ENCODE measurements around the gene RPL9.
A peak's percentile ranks its signal among the peaks of the same experiment; 100 is the strongest.

Gene RPL9

DNA sequence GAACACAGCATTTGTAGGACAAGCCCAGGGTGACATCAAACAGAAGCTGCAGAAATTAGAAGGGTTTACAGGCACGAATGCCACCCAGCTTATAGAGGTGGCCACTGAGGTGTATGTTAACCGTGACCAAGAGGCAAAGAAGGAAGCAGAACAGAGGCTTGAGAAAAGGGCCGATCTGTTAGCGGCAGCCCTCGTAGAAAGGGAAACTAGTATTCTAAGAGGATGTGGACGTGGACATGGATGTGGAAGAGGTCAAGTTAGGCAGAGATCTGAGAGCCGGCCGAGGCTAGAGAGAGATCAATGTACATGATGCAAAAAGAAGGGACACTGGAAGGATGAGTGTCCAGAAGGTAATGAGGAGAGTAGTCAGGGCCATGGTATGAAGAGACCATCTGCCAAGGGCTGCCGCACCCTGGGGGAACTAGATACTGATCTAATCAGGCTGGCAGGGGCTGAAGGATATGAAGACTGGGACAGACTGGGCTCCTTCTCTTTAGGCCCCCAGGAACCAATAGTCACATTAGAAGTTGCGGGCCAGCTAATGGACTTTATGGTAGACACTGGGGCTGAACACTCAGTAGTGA lies 27.6 kb upstream of the RPL9 start:
- H3K27ac ChIP-seq (ENCODE audit: low read depth, low read length) = no peak overlapping the region
- no peaks in the 10 kb centered on the region for H3K9me3 ChIP-seq (ENCODE audit: insufficient read depth, low read depth, low read length)
- H3K27me3 ChIP-seq (ENCODE audit: insufficient read depth, low read length) = no peaks in the 10 kb centered on the region
- H3K9ac ChIP-seq (ENCODE audit: low read depth, low read length) = no peak overlapping the region
- H3K4me3 ChIP-seq (ENCODE audit: low read length) = no peak overlapping the region
- 86% methylated on average over 10 of the region's 10 CpGs for WGBS
- H3K36me3 ChIP-seq (ENCODE audit: insufficient read depth, low read length) = no peaks in the 10 kb centered on the region
- no peaks in the 10 kb centered on the region for H3K4me1 ChIP-seq (ENCODE audit: insufficient read depth, low read length)

DNA sequence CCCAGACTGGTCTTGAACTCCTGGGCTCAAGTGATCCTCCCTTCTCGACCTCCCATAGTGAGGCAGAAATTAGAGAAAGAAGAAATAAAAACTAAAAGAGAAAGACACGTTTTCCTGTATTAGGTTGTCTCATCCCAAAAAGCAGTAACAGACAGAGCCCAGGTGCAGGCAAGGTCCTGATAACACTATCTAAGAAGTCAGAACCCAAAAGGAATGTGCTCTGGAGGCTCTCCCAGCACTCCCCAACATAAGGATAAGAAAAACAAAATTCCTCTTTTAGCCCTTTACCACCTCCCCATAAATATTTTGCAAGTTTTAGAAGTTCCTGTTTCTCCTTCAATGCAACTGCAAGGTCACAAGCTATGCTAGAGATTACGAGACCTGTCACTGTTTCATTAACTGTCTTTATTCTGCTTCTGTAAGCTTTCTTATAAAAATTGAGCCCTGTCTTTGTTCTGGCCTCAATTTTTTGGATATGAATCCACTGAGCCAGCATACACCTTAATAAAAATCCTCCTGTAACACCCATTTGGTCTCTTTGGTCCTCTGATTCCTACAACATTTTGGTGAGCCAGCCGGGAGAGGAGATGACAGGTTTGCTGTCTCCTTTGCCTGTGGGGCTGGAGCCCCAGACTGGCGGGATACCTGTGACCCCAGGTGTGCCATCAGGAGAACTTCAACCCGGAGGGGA lies 26.0 kb upstream of the RPL9 start:
- 91% methylated on average over 6 of the region's 6 CpGs for WGBS

DNA sequence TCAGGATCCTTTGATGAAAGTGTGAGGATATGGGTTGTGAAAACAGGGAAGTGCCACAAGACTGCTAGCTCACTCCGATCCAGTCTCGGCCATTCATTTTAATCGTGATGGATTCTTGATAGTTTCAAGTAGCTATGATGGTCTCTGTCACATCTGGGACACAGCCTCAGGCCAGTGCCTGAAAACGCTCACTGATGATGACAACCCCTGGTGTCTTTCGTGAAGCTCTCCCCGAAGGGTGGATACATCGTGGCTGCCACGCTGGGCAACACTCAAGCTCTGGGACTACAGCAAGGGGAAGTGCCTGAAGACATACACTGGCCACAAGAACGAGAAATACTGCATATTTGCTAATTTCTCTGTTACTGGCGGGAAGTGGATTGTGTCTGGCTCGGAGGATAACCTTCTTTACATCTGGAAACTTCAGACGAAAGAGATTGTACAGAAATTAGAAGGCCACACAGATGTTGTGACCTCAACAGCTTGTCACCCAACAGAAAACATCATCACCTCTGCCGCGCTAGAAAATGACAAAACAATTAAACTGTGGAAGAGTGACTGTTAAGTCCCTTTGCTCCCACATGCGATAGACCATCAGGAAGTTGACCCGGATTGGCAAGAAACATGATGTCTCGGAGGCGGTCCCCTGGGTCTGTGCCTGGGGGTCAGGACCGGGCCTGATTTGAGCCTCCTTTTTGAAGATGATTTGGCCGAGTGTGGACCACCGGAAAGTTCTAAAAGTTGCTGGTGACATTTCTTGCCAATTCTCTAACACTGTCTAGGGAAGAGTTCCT lies 22.4 kb upstream of the RPL9 start:
- H3K27ac ChIP-seq (ENCODE audit: low read depth, low read length) = no peak overlapping the region
- no peak overlapping the region for H3K4me3 ChIP-seq (ENCODE audit: low read length)
- H3K36me3 ChIP-seq (ENCODE audit: insufficient read depth, low read length) = peaks cover 20% of the 10 kb centered on the region
- no peaks in the 10 kb centered on the region for H3K27me3 ChIP-seq (ENCODE audit: insufficient read depth, low read length)
- 90% methylated on average over 21 of the region's 21 CpGs for WGBS
- no peak overlapping the region for H3K9ac ChIP-seq (ENCODE audit: low read depth, low read length)
- H3K4me1 ChIP-seq (ENCODE audit: insufficient read depth, low read length) = no peaks in the 10 kb centered on the region
- no peaks in the 10 kb centered on the region for H3K9me3 ChIP-seq (ENCODE audit: insufficient read depth, low read depth, low read length)

More for the DNA sequence above, 26.0 kb upstream of the RPL9 start:
- Histone ChIP-seq H3K27me3 (ENCODE audit: insufficient read depth, low read length) (no peaks in the 10 kb centered on the region), H3K27ac (ENCODE audit: low read depth, low read length) (no peak overlapping the region), H3K4me3 (ENCODE audit: low read length) (no peak overlapping the region), H3K4me1 (ENCODE audit: insufficient read depth, low read length) (no peaks in the 10 kb centered on the region), H3K9ac (ENCODE audit: low read depth, low read length) (no peak overlapping the region), H3K36me3 (ENCODE audit: insufficient read depth, low read length) (no peaks in the 10 kb centered on the region), H3K9me3 (ENCODE audit: insufficient read depth, low read depth, low read length) (no peaks in the 10 kb centered on the region)

DNA sequence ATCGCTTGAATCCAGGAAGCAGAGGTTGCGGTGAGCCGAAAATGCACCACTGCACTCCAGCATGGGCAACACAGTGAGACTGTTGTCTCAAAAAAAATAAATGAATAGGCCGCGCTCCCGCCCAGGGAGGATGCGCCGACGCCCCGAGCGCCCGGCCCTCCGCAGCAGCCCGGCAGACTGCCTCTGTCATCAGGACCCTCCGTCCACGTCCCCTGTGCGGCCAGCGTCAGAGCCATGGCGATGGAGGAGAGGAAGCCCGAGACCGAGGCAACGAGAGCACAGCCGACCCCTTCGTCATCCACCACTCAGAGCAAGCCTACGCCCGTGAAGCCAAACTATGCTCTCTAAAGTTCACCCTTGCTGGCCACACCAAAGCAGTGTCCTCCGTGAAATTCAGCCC lies 21.5 kb upstream of the RPL9 start:
- H3K36me3 ChIP-seq (ENCODE audit: insufficient read depth, low read length) = peaks cover 23% of the 10 kb centered on the region
- H3K4me1 ChIP-seq (ENCODE audit: insufficient read depth, low read length) = no peaks in the 10 kb centered on the region
- no peak overlapping the region for H3K27ac ChIP-seq (ENCODE audit: low read depth, low read length)
- H3K9ac ChIP-seq (ENCODE audit: low read depth, low read length) = no peak overlapping the region
- no peak overlapping the region for H3K4me3 ChIP-seq (ENCODE audit: low read length)
- no peaks in the 10 kb centered on the region for H3K9me3 ChIP-seq (ENCODE audit: insufficient read depth, low read depth, low read length)
- WGBS = 96% methylated on average over 27 of the region's 27 CpGs
- no peaks in the 10 kb centered on the region for H3K27me3 ChIP-seq (ENCODE audit: insufficient read depth, low read length)

DNA sequence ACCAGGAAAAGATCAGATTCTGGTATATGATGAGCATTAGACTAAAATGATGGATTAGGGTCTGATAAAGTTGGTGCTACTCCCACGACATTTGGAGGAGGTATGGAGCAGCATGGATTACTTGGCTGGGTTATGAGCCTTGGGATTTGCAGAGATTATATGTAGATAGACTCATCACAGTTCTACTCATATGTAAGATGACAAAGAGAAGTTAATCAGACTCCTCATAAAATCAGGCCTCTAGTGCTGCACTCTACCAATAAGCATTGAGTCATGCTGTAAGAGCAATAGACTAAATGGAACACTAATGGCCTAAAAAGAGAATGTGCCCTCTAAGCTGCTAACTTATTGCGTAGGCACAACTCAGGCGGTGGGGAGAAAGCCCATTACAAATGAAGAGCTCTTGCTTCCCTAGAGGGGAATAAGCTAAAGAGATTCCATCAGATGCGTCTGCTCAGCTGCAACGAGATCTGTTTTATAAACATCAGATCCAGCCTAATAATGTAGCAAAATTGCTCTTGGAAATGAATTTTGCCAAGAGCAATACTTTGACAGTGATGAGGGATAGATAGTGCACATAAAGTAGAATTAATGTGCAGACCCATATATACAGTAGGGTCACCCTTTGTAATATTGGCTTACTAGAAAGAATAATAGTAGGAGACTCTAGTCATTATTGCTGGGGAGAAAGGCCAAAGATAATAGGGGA lies 17.6 kb upstream of the RPL9 start:
- H3K9ac ChIP-seq (ENCODE audit: low read depth, low read length) = no peak overlapping the region
- peaks cover 49% of the 10 kb centered on the region for H3K36me3 ChIP-seq (ENCODE audit: insufficient read depth, low read length)
- 96% methylated on average over 5 of the region's 5 CpGs for WGBS
- H3K27ac ChIP-seq (ENCODE audit: low read depth, low read length) = no peak overlapping the region
- no peaks in the 10 kb centered on the region for H3K9me3 ChIP-seq (ENCODE audit: insufficient read depth, low read depth, low read length)
- H3K27me3 ChIP-seq (ENCODE audit: insufficient read depth, low read length) = no peaks in the 10 kb centered on the region
- H3K4me3 ChIP-seq (ENCODE audit: low read length) = no peak overlapping the region
- H3K4me1 ChIP-seq (ENCODE audit: insufficient read depth, low read length) = no peaks in the 10 kb centered on the region

DNA sequence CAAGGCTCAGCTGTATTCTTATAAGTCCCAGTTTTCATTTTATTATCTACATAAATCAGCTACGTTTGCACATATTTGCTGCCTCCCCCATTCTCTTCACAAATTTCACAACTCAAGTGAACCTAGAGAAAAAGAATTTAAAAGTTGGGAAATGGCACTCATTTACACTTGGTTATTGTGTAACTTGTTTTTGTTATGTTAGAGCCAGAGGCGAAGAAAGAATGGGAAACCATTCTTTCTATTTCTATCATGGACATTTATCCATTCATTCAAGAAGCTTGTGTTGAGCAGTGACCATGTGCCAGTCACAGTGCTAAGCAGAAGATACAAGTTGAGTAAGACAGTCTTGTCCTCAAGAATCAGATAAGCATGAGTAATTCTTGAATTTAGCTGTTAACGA lies 13.7 kb upstream of the RPL9 start:
- no peak overlapping the region for H3K4me3 ChIP-seq (ENCODE audit: low read length)
- H3K27me3 ChIP-seq (ENCODE audit: insufficient read depth, low read length) = no peaks in the 10 kb centered on the region
- H3K4me1 ChIP-seq (ENCODE audit: insufficient read depth, low read length) = no peaks in the 10 kb centered on the region
- H3K36me3 ChIP-seq (ENCODE audit: insufficient read depth, low read length) = peaks cover 73% of the 10 kb centered on the region
- no peaks in the 10 kb centered on the region for H3K9me3 ChIP-seq (ENCODE audit: insufficient read depth, low read depth, low read length)
- 97% methylated on average over 3 of the region's 3 CpGs for WGBS
- H3K27ac ChIP-seq (ENCODE audit: low read depth, low read length) = no peak overlapping the region
- no peak overlapping the region for H3K9ac ChIP-seq (ENCODE audit: low read depth, low read length)

DNA sequence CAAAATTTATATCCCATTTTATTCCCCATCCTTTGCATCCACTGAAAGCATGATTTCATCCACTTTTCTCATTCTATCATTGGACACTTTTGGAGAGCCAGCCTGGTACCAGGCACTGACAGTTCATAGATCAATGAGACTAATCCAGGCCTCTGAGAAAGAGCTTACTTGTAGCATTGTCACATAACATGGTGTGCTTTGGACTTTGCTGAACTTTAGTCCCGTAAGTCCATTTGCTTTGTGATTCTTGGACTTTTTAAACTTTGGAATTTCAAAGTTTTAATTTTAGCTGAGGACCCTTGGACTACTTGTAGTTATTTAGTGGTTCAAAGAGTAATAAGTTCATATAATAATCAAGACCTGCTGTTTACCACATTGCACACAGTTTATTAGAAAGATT lies 11.7 kb upstream of the RPL9 start:
- Histone ChIP-seq H3K27me3 (ENCODE audit: insufficient read depth, low read length) (no peaks in the 10 kb centered on the region), H3K9ac (ENCODE audit: low read depth, low read length) (no peak overlapping the region), H3K9me3 (ENCODE audit: insufficient read depth, low read depth, low read length) (no peaks in the 10 kb centered on the region), H3K36me3 (ENCODE audit: insufficient read depth, low read length) (peaks cover 75% of the 10 kb centered on the region), H3K4me1 (ENCODE audit: insufficient read depth, low read length) (no peaks in the 10 kb centered on the region), H3K27ac (ENCODE audit: low read depth, low read length) (no peak overlapping the region), H3K4me3 (ENCODE audit: low read length) (no peak overlapping the region)
- WGBS = 100% methylated on average over 1 of the region's 1 CpG

DNA sequence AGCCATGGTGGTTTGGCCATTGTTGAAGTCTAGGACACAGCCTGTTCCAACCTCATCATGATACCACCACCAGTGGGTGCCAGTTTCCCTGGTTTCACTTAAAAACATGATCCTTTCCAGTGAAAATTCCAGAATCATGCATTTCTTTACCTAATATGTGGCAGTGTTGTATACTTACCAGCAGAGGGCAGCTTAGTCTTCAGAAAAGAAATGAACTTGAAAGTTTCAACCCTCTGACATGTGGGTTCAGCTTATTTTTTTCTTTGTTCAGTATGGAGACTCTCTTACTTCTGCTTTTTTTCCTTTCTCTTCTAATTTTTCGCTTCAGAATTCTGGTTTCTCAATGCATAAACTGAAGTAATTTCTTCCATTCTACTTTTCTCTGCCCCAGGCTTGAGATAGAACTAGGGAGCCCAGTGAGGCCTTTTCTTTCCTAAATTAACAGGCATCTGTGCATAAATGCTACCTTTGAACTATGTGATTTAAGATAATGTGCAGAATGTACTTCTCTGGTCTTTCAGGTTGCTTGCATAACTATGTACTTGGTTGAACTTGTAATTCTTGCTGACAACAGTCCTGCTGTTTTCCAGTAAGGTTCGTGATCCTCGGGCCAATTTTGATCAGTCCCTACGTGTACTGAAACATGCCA lies 10.8 kb upstream of the RPL9 start:
- Histone ChIP-seq H3K9me3 (ENCODE audit: insufficient read depth, low read depth, low read length) (no peaks in the 10 kb centered on the region), H3K4me3 (ENCODE audit: low read length) (no peak overlapping the region), H3K9ac (ENCODE audit: low read depth, low read length) (peak overlapping the region; percentile 36; the same call in 1 of the 2 replicates), H3K27ac (ENCODE audit: low read depth, low read length) (peak overlapping the region; percentile 24; the same call in 1 of the 2 replicates), H3K4me1 (ENCODE audit: insufficient read depth, low read length) (no peaks in the 10 kb centered on the region), H3K27me3 (ENCODE audit: insufficient read depth, low read length) (no peaks in the 10 kb centered on the region), H3K36me3 (ENCODE audit: insufficient read depth, low read length) (peaks cover 83% of the 10 kb centered on the region)
- 77% methylated on average over 4 of the region's 4 CpGs for WGBS

DNA sequence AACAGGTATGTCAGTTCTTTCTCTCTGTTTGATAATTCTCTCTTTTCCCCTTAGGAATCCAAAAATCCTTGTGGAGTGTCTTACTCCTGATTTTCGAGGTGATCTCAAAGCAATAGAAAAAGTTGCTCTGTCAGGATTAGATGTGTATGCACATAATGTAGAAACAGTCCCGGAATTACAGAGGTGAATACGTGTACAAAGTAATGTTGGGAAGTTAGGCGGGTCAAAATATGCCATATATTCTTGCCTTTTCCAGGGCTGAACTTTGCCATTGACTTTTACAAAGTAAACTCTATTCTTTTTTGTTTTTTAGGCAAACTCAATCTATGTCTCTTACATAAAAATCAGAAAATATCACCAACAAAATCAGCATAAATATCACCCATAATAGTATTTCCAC lies 8.7 kb upstream of the RPL9 start:
- no peak overlapping the region for H3K4me3 ChIP-seq (ENCODE audit: low read length)
- no peaks in the 10 kb centered on the region for H3K27me3 ChIP-seq (ENCODE audit: insufficient read depth, low read length)
- no peak overlapping the region for H3K27ac ChIP-seq (ENCODE audit: low read depth, low read length)
- H3K36me3 ChIP-seq (ENCODE audit: insufficient read depth, low read length) = peaks cover 86% of the 10 kb centered on the region
- H3K9me3 ChIP-seq (ENCODE audit: insufficient read depth, low read depth, low read length) = no peaks in the 10 kb centered on the region
- no peak overlapping the region for H3K9ac ChIP-seq (ENCODE audit: low read depth, low read length)
- WGBS = 94% methylated on average over 4 of the region's 4 CpGs
- H3K4me1 ChIP-seq (ENCODE audit: insufficient read depth, low read length) = no peaks in the 10 kb centered on the region

DNA sequence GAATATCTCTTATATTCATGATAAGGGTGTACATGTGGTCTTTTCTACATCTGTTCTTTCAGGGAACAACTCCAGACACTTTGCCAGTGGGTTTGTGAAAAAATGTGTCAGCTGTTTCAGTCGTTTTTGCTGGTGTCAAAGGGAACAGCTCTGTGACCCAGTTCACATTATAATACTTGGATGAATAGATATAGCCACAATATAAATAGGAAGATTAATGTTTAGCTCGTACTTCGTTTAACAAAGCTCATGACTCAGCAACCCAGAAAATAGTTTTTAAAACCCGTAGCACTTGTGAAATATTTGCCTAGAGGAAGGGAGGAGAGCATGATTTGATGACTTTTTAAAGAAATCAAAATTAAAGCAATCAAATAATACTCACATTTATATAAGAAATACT lies 8.0 kb upstream of the RPL9 start:
- Histone ChIP-seq H3K36me3 (ENCODE audit: insufficient read depth, low read length) (peaks cover 86% of the 10 kb centered on the region), H3K27ac (ENCODE audit: low read depth, low read length) (no peak overlapping the region)

More for the DNA sequence above, 8.0 kb upstream of the RPL9 start:
- no peaks in the 10 kb centered on the region for H3K9me3 ChIP-seq (ENCODE audit: insufficient read depth, low read depth, low read length)
- no peak overlapping the region for H3K9ac ChIP-seq (ENCODE audit: low read depth, low read length)
- no peak overlapping the region for H3K4me3 ChIP-seq (ENCODE audit: low read length)
- H3K4me1 ChIP-seq (ENCODE audit: insufficient read depth, low read length) = no peaks in the 10 kb centered on the region
- WGBS = 100% methylated on average over 2 of the region's 4 CpGs
- H3K27me3 ChIP-seq (ENCODE audit: insufficient read depth, low read length) = no peaks in the 10 kb centered on the region

Measured in HUES64 (cell line).